Measurements from ENCODE around the gene ARHGAP15. TPM values are rescaled to one million over a fixed set of nuclear protein-coding genes. Genes with fewer than 3 reads are reported as not detected.

The ARHGAP15 gene
- total RNA-seq, 1 donor from 2014 or later, result 0.51 TPM

DNA sequence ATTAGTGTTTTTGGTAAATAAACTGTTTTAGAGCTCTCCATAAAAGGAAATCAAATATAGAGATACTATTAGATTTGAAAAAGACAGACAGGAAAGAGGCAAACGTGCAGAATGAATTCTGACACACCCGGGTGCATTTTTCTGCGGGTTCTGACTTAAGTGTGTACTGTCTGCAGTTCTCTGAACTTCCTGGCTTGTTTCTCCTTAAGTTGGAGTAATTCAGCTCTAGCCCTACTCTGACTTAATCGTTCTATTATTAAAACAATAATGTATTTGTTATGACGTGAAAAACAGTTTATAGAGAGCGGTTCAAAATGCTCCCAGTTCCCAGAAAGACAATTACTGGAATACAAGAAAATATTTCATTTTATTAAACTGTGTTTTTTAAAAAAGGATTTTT, 305.9 kb downstream of the ARHGAP15 start:
- Mint-ChIP-seq H3K4me1 (peaks cover 28% of the 10 kb centered on the region), H3K4me3 (no peak overlapping the region), H3K27me3 (ENCODE audit: low read depth) (no peaks in the 10 kb centered on the region), H3K36me3 (no peaks in the 10 kb centered on the region), H3K9me3 (no peaks in the 10 kb centered on the region), H3K27ac (no peak overlapping the region)
- TF ChIP-seq, protein P1, sequence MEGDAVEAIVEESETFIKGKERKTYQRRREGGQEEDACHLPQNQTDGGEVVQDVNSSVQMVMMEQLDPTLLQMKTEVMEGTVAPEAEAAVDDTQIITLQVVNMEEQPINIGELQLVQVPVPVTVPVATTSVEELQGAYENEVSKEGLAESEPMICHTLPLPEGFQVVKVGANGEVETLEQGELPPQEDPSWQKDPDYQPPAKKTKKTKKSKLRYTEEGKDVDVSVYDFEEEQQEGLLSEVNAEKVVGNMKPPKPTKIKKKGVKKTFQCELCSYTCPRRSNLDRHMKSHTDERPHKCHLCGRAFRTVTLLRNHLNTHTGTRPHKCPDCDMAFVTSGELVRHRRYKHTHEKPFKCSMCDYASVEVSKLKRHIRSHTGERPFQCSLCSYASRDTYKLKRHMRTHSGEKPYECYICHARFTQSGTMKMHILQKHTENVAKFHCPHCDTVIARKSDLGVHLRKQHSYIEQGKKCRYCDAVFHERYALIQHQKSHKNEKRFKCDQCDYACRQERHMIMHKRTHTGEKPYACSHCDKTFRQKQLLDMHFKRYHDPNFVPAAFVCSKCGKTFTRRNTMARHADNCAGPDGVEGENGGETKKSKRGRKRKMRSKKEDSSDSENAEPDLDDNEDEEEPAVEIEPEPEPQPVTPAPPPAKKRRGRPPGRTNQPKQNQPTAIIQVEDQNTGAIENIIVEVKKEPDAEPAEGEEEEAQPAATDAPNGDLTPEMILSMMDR (IDR thresholded peaks at IDR 0.05; ENCODE audit: unreplicated experiment), result no peak
- DNase-seq (ENCODE audit: low spot score in 2 of 2, unreplicated experiment in 2 of 2), result no peak

DNA sequence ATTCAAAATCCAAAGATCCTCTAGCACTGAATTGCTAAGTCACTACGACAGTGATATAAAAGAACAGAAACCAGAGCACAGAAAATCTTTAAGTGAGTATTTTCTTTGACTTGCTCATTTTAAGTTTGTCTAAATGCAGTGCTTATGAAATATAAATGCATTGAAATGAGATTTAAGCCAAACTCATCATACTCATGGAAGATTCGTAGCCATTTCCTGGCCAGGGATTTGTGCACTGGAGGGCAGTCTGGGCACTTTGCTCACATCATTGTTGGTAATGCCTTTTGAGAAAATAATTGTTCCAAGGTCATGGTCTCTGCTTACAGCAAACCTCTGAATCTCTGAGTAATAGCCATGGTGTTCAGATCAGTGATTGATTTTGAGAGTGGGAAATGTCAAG, 307.7 kb downstream of the ARHGAP15 start:
- TF ChIP-seq, protein P1 (IDR thresholded peaks at IDR 0.05; ENCODE audit: unreplicated experiment), result no peak
- Mint-ChIP-seq H3K27ac (no peak overlapping the region), H3K27me3 (ENCODE audit: low read depth) (no peaks in the 10 kb centered on the region), H3K9me3 (no peaks in the 10 kb centered on the region), H3K4me1 (peaks cover 28% of the 10 kb centered on the region), H3K36me3 (no peaks in the 10 kb centered on the region), H3K4me3 (no peak overlapping the region)
- DNase-seq (ENCODE audit: low spot score in 2 of 2, unreplicated experiment in 2 of 2), result no peak

DNA sequence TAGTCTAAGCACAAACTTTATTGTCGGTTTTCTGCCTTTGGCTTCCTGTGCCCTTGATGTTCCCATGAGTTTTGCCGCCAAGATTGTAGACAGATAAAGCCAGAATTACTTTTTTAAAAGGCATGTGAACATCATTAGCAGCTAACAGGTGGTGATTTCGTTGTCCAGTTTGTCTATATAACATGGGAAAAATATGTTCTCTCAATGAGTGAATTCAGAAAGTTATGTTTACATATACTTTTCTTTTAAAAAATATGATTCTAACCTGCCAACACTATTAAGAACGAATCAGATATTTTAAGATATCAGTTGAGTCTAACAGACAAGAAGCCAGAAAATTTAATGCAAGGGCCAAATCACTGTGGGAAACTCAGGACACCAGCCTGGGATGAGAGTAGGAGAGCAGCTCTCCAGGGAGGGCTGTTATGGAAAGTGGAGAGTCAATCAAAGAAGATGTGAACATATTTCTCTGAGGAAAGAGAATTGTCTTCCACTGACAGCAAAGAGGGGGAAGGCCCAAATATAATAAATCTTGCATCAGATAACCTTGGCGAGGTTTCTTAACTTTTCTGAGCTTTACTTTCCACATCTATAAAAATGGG, 311.3 kb downstream of the ARHGAP15 start:
- Mint-ChIP-seq H3K9me3 (no peaks in the 10 kb centered on the region), H3K4me3 (no peak overlapping the region), H3K36me3 (no peaks in the 10 kb centered on the region), H3K4me1 (peaks cover 2% of the 10 kb centered on the region), H3K27ac (no peak overlapping the region), H3K27me3 (ENCODE audit: low read depth) (no peaks in the 10 kb centered on the region)
- no peak for DNase-seq (ENCODE audit: low spot score in 2 of 2, unreplicated experiment in 2 of 2)
- TF ChIP-seq, protein P1 (IDR thresholded peaks at IDR 0.05; ENCODE audit: unreplicated experiment), result no peak

DNA sequence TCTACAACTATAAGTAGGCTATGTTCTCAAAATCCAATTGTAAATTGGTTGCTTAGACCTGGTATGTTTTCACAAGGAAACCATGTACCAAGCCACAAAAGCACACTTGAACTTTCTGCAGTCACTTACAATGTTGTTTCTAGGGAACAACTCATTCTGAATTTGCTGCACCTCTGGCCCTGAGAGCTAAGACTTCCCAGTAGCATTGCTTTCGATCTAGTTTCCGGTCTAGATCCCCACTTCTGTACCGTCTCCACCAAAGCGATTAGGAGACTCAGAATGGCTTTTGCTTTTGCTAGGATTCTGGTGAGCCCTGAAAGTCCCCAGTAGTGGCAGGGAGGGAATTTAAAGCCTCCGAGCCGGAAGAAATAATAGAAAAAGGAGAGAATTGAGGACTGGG, 313.0 kb downstream of the ARHGAP15 start:
- TF ChIP-seq, protein P1 (IDR thresholded peaks at IDR 0.05; ENCODE audit: unreplicated experiment), result no peak
- no peak for DNase-seq (ENCODE audit: low spot score in 2 of 2, unreplicated experiment in 2 of 2)
- Mint-ChIP-seq H3K27ac (no peak overlapping the region), H3K9me3 (no peaks in the 10 kb centered on the region), H3K4me3 (no peak overlapping the region), H3K36me3 (no peaks in the 10 kb centered on the region), H3K4me1 (no peaks in the 10 kb centered on the region), H3K27me3 (ENCODE audit: low read depth) (no peaks in the 10 kb centered on the region)

DNA sequence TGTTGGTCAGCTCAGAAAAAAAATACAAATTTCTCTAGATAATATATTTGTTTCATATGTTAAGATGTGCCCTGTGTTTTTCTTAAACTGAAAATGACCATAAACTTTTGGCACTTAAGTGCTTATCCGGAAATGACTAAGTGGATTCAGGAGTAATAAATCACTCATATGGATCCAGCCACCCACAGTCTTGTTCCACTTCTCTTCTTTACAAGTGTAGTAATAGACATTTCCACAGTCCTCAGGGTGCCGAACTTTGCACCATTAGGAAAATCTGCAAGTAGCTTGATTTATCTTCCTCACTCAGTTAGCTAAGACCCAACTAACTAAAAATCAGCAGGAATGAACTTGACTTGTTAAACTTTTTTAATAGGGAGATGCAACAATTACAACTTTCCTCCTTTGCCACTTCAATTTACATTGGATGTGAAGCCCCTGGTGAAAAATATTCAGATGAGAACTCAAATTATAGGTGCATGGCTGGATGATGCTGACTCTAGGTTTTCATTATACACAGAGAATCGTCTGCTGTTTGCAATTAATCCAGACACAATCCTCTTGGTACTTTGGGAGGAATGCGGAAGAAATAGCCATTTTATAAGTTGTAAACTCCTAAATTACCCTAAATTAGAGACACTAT, 322.5 kb downstream of the ARHGAP15 start:
- Mint-ChIP-seq H3K27me3 (ENCODE audit: low read depth) (no peaks in the 10 kb centered on the region), H3K9me3 (peaks cover 11% of the 10 kb centered on the region), H3K36me3 (no peaks in the 10 kb centered on the region), H3K4me3 (no peak overlapping the region), H3K27ac (no peak overlapping the region), H3K4me1 (peaks cover 17% of the 10 kb centered on the region)
- DNase-seq (ENCODE audit: low spot score in 2 of 2, unreplicated experiment in 2 of 2), result no peak
- TF ChIP-seq, protein P1 (IDR thresholded peaks at IDR 0.05; ENCODE audit: unreplicated experiment), result no peak

Measured in mesothelial cell of epicardium (in vitro differentiated cells).